ENCODE results near the gene POLN.
A peak's percentile ranks its signal among the peaks of the same experiment; 100 is the strongest.

The POLN gene

GRCh38 chr4:2079926-2080325 lies 162.0 kb downstream of the POLN start:
- TF ChIP-seq CTCF (IDR thresholded peaks at IDR 0.05; ENCODE audit: unreplicated experiment in 3 of 3) = no peak
- Mint-ChIP-seq H3K4me3 (no peak overlapping the region), H3K4me1 (peaks cover 7% of the 10 kb centered on the region), H3K36me3 (ENCODE audit: low read depth) (no peaks in the 10 kb centered on the region), H3K27me3 (ENCODE audit: low read depth) (no peaks in the 10 kb centered on the region), H3K27ac (no peak overlapping the region), H3K9me3 (no peaks in the 10 kb centered on the region)

- no peaks in the 10 kb centered on the region for H3K9me3 Mint-ChIP-seq
- TF ChIP-seq CTCF (IDR thresholded peaks at IDR 0.05; ENCODE audit: unreplicated experiment in 3 of 3) = no peak
- no peaks in the 10 kb centered on the region for H3K27me3 Mint-ChIP-seq (ENCODE audit: low read depth)
- H3K36me3 Mint-ChIP-seq (ENCODE audit: low read depth) = no peaks in the 10 kb centered on the region
- H3K4me3 Mint-ChIP-seq = no peak overlapping the region
- peaks cover 7% of the 10 kb centered on the region for H3K4me1 Mint-ChIP-seq
- peak overlapping the region in 1 of 3 experiments; percentile 17 for H3K27ac Mint-ChIP-seq
Observed at GRCh38 chr4:2079006-2079405, 162.9 kb downstream of the POLN start.

- Mint-ChIP-seq H3K4me1 (peaks cover 7% of the 10 kb centered on the region), H3K27me3 (ENCODE audit: low read depth) (no peaks in the 10 kb centered on the region), H3K27ac (no peak overlapping the region)
Observed at GRCh38 chr4:2078584-2078983, 163.3 kb downstream of the POLN start.

GRCh38 chr4:2077537-2078460 lies 164.1 kb downstream of the POLN start:
- Mint-ChIP-seq H3K36me3 (ENCODE audit: low read depth) (no peaks in the 10 kb centered on the region), H3K27me3 (ENCODE audit: low read depth) (no peaks in the 10 kb centered on the region), H3K9me3 (no peaks in the 10 kb centered on the region), H3K4me3 (no peak overlapping the region), H3K27ac (no peak overlapping the region), H3K4me1 (peaks cover 3% of the 10 kb centered on the region)
- no peak for TF ChIP-seq CTCF (IDR thresholded peaks at IDR 0.05; ENCODE audit: unreplicated experiment in 3 of 3)

More at GRCh38 chr4:2078584-2078983, 163.3 kb downstream of the POLN start:
- no peaks in the 10 kb centered on the region for H3K36me3 Mint-ChIP-seq (ENCODE audit: low read depth)
- TF ChIP-seq CTCF (IDR thresholded peaks at IDR 0.05; ENCODE audit: unreplicated experiment in 3 of 3) = no peak
- H3K4me3 Mint-ChIP-seq = no peak overlapping the region
- H3K9me3 Mint-ChIP-seq = no peaks in the 10 kb centered on the region

GRCh38 chr4:2076908-2077536 lies 164.9 kb downstream of the POLN start:
- TF ChIP-seq CTCF (IDR thresholded peaks at IDR 0.05; ENCODE audit: unreplicated experiment in 3 of 3) = no peak
- Mint-ChIP-seq H3K9me3 (no peaks in the 10 kb centered on the region), H3K27ac (peak overlapping the region in 2 of 3 experiments; percentile 1 to 15), H3K27me3 (ENCODE audit: low read depth) (no peaks in the 10 kb centered on the region), H3K36me3 (ENCODE audit: low read depth) (no peaks in the 10 kb centered on the region), H3K4me1 (no peaks in the 10 kb centered on the region), H3K4me3 (no peak overlapping the region)

Measured in nephron (organoid).